Measurements from ENCODE around the gene HTR1B. TPM values are rescaled to one million over a fixed set of nuclear protein-coding genes. Genes with fewer than 3 reads are reported as not detected.
A peak's percentile ranks its signal among the peaks of the same experiment; 100 is the strongest.

HTR1B gene
- total RNA-seq, 2 donors from 2014 or later, result not detected

DNA sequence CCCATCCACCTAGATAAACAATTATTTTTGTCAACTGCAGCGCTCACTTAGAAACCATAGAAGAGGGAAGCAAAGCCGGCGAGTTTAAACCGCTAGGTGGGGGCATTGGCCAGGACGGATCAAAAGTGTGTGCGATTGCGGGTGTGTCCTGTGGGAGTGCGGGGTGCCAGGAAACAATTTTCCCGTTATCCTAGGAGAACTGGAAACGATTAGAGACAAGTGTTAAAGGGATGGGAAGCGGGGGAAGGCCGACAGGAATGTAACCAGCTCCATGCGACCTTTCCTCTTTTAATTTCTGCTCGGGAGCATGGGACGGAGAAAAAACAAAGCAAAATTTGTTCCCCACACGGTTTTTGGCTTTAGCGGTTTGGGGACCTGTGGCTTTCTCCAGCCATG is 2.8 kb upstream of the HTR1B start:
- ATAC-seq (peak; percentile 57), DNase-seq (no peak)
- no peaks in the 10 kb centered on the region for H3K9me3 ChIP-seq (ENCODE audit: control insufficient read depth, low read length, poor library complexity, severe bottlenecking)
- Mint-ChIP-seq H3K27ac (peak overlapping the region; percentile 6), H3K36me3 (ENCODE audit: low read depth) (peaks cover 7% of the 10 kb centered on the region), H3K4me3 (peak overlapping the region; percentile 90), H3K27me3 (peaks cover 61% of the 10 kb centered on the region), H3K4me1 (peaks cover 24% of the 10 kb centered on the region)

DNA sequence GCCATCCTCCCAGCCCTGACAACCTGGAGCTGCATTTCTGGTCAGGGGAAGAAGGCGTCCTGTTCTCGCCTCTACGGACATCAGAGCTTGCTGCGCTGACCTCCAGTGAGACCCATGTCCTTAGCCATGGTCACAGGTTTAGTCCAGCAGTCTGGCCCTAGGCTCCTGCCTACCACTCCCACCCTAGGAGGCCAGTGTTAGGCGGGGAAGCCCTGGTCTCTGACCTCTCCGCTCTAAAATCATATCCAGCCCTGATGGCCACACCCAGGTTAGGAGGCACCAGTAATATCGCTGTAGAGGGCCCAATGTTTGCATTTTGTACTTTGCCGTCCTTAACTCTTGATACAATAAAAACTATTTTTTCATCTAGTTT is 1.2 kb upstream of the HTR1B start:
- DNase-seq (no peak), ATAC-seq (no peak)
- no peaks in the 10 kb centered on the region for H3K9me3 ChIP-seq (ENCODE audit: control insufficient read depth, low read length, poor library complexity, severe bottlenecking)
- Mint-ChIP-seq H3K27me3 (peaks cover 71% of the 10 kb centered on the region), H3K4me3 (peak overlapping the region; percentile 70), H3K36me3 (ENCODE audit: low read depth) (peaks cover 4% of the 10 kb centered on the region), H3K27ac (no peak overlapping the region), H3K4me1 (peaks cover 24% of the 10 kb centered on the region)

DNA sequence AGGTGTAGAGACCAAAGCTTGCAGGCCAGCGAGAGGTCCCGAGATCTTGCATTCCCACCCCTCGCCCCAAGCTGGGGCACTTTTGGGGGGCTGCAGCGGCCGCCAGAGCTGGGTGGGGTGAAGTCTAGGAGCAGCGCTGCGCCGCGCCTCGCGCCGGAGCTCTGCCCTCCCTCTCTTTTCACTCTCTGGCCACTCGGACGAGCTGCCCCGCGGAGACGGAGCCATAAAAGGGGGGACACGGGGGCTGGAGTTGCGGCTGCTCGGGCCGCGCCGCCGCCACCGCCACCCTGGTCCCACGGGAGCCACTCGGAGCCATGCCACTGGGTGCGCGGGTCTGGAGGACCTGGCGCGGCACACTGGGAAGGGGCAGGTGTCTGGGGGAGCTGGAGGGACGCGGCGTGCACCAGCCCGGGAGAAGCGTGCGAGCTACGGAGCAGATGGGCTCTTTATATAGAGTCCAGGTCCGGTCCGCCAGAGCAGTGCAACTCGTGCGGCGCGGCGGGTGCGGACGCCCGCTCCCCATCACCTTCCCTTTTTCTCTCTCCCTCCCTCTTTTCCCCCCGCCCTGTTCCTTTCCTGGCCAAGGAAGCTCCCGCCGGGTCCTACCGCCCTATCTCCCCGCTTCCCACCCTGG is 687 bp upstream of the HTR1B start:
- ATAC-seq (no peak), DNase-seq (no peak)
- peaks cover 24% of the 10 kb centered on the region for H3K4me1 Mint-ChIP-seq
- peaks cover 70% of the 10 kb centered on the region for H3K27me3 Mint-ChIP-seq
- H3K9me3 ChIP-seq (ENCODE audit: control insufficient read depth, low read length, poor library complexity, severe bottlenecking), result no peaks in the 10 kb centered on the region
- peak overlapping the region; percentile 70 for H3K4me3 Mint-ChIP-seq
- H3K36me3 Mint-ChIP-seq (ENCODE audit: low read depth), result peaks cover 4% of the 10 kb centered on the region
- H3K27ac Mint-ChIP-seq, result no peak overlapping the region

DNA sequence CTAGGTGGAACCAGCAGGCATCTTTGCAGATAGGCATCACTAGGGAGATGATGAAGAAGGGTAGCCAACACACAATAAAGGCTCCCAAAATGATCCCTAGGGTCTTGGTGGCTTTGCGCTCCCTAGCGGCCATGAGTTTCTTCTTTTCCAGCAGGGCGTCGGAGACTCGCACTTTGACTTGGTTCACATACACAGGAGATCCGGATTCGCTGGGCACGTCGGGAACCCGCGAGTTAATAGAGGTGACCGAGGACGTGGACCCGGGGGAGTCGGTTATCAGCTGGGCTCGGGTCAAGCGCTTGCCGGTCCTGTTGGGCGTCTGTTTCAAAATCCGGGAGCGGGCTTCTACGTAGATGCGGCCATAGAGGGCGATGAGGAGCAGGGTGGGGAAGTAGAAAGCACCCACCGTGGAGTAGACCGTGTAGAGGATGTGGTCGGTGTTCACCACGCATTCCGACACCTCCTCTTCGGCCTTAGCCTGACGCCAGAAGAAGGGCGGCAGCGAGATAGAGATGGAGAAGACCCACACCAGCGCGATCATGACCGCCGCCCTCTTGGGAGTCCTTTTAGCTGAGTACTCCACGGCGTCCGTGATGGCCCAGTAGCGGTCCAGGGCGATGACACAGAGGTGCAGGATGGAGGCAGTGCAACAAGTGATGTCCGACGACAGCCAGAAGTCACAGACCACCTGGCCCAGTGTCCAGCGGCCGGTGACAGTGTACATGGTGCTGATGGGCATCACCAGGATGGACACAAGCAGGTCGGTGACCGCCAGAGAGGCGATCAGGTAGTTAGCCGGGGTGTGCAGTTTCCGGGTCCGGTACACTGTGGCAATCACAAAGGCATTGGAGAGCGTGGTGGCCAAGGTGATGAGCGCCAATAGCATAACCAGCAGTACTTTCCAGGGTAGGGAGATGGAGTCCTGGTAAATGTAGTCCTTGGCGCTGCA is 658 bp downstream of the HTR1B start:
- ATAC-seq (no peak), DNase-seq (no peak)
- peaks cover 4% of the 10 kb centered on the region for H3K36me3 Mint-ChIP-seq (ENCODE audit: low read depth)
- H3K4me3 Mint-ChIP-seq, result peak overlapping the region; percentile 56
- H3K27ac Mint-ChIP-seq, result no peak overlapping the region
- H3K4me1 Mint-ChIP-seq, result peaks cover 24% of the 10 kb centered on the region
- peaks cover 83% of the 10 kb centered on the region for H3K27me3 Mint-ChIP-seq
- no peaks in the 10 kb centered on the region for H3K9me3 ChIP-seq (ENCODE audit: control insufficient read depth, low read length, poor library complexity, severe bottlenecking)

DNA sequence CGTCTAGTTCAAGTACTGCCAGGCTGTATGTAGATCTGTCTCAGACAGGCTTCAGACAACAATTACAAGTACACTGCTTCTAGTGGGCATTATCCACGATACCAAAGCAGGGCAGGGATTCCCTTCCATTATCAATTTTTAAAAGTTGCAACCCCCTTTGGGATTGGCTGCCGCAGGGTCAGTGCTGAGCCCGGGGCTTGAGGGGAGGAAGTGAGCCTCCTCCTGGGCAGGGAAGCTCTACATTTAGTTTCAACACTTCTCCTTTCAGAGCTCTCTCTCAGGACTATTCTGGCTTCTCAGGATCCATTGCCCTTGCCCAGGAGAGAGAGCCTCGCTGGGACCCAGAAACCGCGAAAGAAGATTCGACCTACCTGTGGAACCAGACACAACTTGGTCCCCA is 1.5 kb downstream of the HTR1B start:
- H3K4me1 Mint-ChIP-seq, result peaks cover 24% of the 10 kb centered on the region
- H3K9me3 ChIP-seq (ENCODE audit: control insufficient read depth, low read length, poor library complexity, severe bottlenecking), result no peaks in the 10 kb centered on the region
- H3K4me3 Mint-ChIP-seq, result no peak overlapping the region
- DNase-seq (no peak), ATAC-seq (no peak)
- no peak overlapping the region for H3K27ac Mint-ChIP-seq
- H3K27me3 Mint-ChIP-seq, result peaks cover 84% of the 10 kb centered on the region
- peaks cover 4% of the 10 kb centered on the region for H3K36me3 Mint-ChIP-seq (ENCODE audit: low read depth)

DNA sequence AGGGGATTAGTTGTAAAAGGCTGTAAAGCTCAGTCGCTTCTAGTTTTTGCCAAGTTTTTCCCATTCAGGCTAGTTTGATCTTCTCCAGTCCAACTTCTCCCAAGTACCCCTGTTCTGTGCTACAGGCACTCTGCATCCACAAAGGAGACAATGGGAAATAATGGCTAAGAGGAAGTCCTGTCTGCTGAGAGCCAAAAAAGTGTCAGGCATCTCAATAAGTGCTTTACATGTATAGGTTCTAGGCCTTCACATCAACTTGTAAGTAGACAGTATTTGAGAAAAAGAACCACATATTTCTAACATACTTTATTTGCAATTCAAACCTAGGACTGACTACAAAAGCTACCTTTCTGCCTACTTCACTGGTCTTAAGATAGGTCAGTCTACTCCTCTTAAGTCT is 4.9 kb downstream of the HTR1B start:
- H3K27me3 Mint-ChIP-seq, result peaks cover 59% of the 10 kb centered on the region
- H3K27ac Mint-ChIP-seq, result no peak overlapping the region
- DNase-seq, result no peak
- H3K4me1 Mint-ChIP-seq, result peaks cover 5% of the 10 kb centered on the region
- H3K36me3 Mint-ChIP-seq (ENCODE audit: low read depth), result no peaks in the 10 kb centered on the region
- ATAC-seq, result no peak
- H3K9me3 ChIP-seq (ENCODE audit: control insufficient read depth, low read length, poor library complexity, severe bottlenecking), result no peaks in the 10 kb centered on the region
- no peak overlapping the region for H3K4me3 Mint-ChIP-seq

DNA sequence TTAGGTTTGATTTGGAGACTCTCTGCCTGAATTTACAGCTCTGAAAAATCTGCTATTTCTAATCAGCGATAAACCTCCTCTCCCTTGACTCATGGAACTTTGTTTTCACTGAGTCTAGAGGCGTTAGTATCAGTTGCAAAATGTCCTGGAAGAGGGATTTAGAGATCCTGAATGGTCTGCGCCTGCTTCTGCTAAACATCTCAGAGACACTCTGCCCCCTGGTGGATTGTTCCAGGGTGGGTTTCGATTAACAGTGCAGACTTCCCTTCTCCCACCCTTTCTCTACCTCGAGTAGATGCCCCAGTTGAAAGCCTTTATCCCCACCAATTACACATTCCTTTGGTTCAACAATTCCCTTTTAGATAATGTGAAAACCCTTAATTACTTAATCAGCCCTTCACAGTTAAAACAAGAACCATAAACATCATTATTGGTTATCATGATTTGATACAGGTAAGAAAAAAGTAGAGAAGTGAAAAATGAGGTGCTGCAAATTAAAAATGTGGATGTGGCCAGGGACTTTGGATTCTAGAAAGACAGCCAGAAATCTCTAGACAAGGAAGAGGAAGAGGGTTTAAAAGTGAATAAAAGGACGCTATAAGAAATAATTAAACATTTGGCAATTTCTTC is 5.5 kb downstream of the HTR1B start:
- Mint-ChIP-seq H3K4me1 (peaks cover 4% of the 10 kb centered on the region), H3K36me3 (ENCODE audit: low read depth) (no peaks in the 10 kb centered on the region), H3K27me3 (peaks cover 53% of the 10 kb centered on the region), H3K27ac (no peak overlapping the region), H3K4me3 (no peak overlapping the region)
- no peak for ATAC-seq
- DNase-seq, result no peak
- no peaks in the 10 kb centered on the region for H3K9me3 ChIP-seq (ENCODE audit: control insufficient read depth, low read length, poor library complexity, severe bottlenecking)

DNA sequence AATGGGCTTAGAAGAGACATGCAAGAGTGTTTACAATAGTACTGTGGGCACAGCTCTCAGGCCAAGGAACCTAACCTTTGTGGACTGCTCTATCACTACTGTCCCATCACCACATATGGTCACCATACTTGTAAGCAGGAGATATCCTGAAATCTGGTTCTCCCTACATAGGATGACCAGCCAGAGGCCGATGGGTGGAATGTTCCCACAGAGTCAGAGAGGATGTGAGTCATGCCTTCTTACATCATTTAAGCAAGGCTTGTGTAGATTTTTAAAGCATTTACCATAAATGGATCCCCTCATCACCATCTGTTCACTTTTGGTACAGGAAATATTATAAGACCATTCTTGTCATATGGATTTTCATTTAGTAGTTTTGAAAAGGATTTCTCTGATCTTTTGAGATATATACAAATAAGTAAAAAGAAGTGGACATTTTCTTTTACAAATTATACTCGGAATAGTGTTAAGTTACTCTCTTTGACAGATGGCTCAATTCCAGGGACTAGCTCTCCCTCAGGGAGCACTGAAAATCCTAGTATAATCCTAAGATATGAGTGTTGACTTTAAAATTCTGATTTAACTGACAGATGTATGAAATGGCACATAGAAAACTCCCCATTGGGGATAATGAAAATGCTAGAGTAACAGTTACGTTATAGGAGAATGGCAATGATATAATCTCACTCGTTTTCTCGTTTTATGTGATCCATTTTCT is 6.6 kb downstream of the HTR1B start:
- ATAC-seq, result no peak

DNA sequence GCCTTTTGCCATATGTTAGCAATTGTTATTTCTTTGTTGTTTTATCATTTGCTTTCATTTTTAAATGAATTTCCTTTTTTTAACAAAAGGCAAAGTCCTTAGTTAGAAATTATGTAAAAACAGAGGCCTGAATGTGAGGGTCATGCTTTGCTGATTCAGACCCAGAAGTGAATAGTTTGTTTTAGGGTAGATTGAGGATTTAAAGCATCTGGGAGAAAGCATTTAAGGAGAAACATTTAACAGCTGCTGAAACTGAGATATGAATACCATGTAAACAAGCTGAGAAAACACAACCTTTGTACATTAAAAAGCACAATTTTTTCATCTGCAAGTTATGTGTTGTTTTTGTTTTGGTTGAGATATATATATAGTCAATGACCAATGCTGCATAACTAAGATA is 8.0 kb downstream of the HTR1B start:
- H3K9me3 ChIP-seq (ENCODE audit: control insufficient read depth, low read length, poor library complexity, severe bottlenecking), result no peaks in the 10 kb centered on the region
- H3K4me3 Mint-ChIP-seq, result no peak overlapping the region
- peaks cover 32% of the 10 kb centered on the region for H3K27me3 Mint-ChIP-seq
- H3K36me3 Mint-ChIP-seq (ENCODE audit: low read depth), result no peaks in the 10 kb centered on the region
- ATAC-seq (no peak), DNase-seq (no peak)
- H3K4me1 Mint-ChIP-seq, result no peaks in the 10 kb centered on the region
- H3K27ac Mint-ChIP-seq, result no peak overlapping the region

More for the DNA sequence above, 6.6 kb downstream of the HTR1B start:
- peaks cover 42% of the 10 kb centered on the region for H3K27me3 Mint-ChIP-seq
- H3K27ac Mint-ChIP-seq, result no peak overlapping the region
- no peaks in the 10 kb centered on the region for H3K9me3 ChIP-seq (ENCODE audit: control insufficient read depth, low read length, poor library complexity, severe bottlenecking)
- no peaks in the 10 kb centered on the region for H3K4me1 Mint-ChIP-seq
- H3K4me3 Mint-ChIP-seq, result no peak overlapping the region
- H3K36me3 Mint-ChIP-seq (ENCODE audit: low read depth), result no peaks in the 10 kb centered on the region
- no peak for DNase-seq

DNA sequence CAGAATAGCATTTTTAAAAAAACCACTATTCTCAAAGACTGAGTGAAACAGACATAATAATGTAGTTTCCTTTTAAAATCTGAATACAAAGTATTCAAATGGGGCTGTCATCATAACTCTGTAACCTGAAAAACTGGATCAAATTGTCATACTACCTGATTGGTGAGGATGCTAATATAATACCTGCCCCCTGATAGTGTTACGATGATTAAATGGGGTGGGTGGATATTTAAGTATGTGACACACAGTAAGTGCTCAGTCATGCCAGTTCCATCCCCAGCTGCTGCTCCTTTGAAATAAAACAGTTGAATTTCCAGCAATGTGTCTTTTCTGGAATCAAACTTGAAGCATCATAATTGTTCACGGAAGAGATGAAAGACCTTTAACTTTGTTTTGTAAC is 8.9 kb downstream of the HTR1B start:
- no peak overlapping the region for H3K27ac Mint-ChIP-seq
- no peaks in the 10 kb centered on the region for H3K9me3 ChIP-seq (ENCODE audit: control insufficient read depth, low read length, poor library complexity, severe bottlenecking)
- DNase-seq, result no peak
- ATAC-seq, result no peak
- no peaks in the 10 kb centered on the region for H3K4me1 Mint-ChIP-seq
- H3K4me3 Mint-ChIP-seq, result no peak overlapping the region
- H3K27me3 Mint-ChIP-seq, result peaks cover 24% of the 10 kb centered on the region
- no peaks in the 10 kb centered on the region for H3K36me3 Mint-ChIP-seq (ENCODE audit: low read depth)

DNA sequence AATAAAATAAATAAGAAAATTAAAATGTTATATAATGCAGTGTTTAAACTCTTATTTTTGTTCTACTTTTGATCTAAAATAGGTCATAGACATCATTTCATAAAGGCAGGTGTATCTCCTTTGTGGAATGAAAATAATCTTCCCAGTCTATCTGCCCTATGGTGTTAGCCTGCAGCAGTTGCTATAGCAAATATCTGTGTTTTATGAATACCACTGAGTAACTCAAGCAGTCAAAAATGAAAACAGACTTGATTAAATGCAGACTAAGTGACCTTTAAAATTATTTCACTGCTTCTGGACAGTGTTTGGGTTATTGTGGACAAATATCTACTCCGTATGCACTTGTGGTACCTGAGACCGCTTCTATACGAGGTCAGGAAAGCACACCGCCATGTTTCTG is 11.8 kb downstream of the HTR1B start:
- H3K4me1 Mint-ChIP-seq, result no peaks in the 10 kb centered on the region
- ATAC-seq, result no peak
- H3K4me3 Mint-ChIP-seq, result no peak overlapping the region
- no peaks in the 10 kb centered on the region for H3K36me3 Mint-ChIP-seq (ENCODE audit: low read depth)
- H3K9me3 ChIP-seq (ENCODE audit: control insufficient read depth, low read length, poor library complexity, severe bottlenecking), result no peaks in the 10 kb centered on the region
- H3K27ac Mint-ChIP-seq, result no peak overlapping the region
- peaks cover 6% of the 10 kb centered on the region for H3K27me3 Mint-ChIP-seq
- DNase-seq, result no peak

DNA sequence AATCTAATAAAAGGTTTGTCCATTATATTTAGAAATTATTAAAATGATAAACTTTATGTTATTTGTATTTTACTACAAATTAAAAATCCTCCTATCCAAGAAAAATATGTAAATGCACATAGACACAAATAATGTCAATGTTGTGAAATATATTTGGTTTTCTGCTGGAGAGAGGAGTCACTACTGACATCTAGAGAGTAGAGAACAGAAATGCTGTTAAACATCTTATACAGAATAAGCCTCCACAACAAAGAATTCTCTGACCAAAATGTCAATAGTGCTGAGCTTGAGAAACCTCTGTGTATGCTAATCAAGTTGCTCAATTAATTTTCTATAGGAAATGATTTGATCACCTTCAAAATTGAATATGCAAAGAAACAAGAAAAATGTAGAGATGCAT is 12.4 kb downstream of the HTR1B start:
- Mint-ChIP-seq H3K36me3 (ENCODE audit: low read depth) (no peaks in the 10 kb centered on the region), H3K27me3 (peaks cover 1% of the 10 kb centered on the region), H3K4me1 (no peaks in the 10 kb centered on the region), H3K4me3 (no peak overlapping the region), H3K27ac (no peak overlapping the region)
- H3K9me3 ChIP-seq (ENCODE audit: control insufficient read depth, low read length, poor library complexity, severe bottlenecking), result no peaks in the 10 kb centered on the region
- DNase-seq, result no peak
- ATAC-seq, result no peak

DNA sequence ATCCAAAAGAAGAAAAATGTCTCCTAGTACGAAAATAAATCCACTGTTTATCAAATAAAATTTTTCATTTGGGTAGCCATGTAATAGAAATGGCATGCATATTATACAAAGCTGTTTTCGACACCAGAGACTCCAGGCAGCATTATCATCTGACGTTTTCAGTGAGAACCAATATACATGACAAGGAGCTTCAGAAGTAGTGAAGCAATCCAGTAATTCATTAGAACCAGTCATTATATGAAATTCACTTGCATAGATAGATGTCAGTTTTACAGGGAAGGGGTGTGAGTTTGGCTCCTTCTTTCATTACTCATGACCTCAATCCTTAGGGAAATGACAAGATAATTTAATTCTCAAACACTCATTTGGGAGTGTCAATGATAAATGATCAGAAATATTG is 14.7 kb downstream of the HTR1B start:
- H3K36me3 Mint-ChIP-seq (ENCODE audit: low read depth), result no peaks in the 10 kb centered on the region
- H3K27me3 Mint-ChIP-seq, result no peaks in the 10 kb centered on the region
- H3K9me3 ChIP-seq (ENCODE audit: control insufficient read depth, low read length, poor library complexity, severe bottlenecking), result no peaks in the 10 kb centered on the region
- no peak for ATAC-seq
- no peaks in the 10 kb centered on the region for H3K4me1 Mint-ChIP-seq
- no peak for DNase-seq
- no peak overlapping the region for H3K27ac Mint-ChIP-seq
- no peak overlapping the region for H3K4me3 Mint-ChIP-seq
